ENCODE measurements around the gene FILIP1L.

The FILIP1L gene

GRCh38 chr3:99868311-99868646 is 246.0 kb downstream of the FILIP1L start:
- peaks cover 0 to 4% of the 10 kb centered on the region in 2 experiments for H3K36me3 ChIP-seq (ENCODE audit: control insufficient read depth in 1 of 2, insufficient read depth in 2 of 2, low read length in 2 of 2)
- H4K12ac ChIP-seq (ENCODE audit: low read depth, low read length): no peak overlapping the region
- no peak overlapping the region for H3K14ac ChIP-seq (ENCODE audit: low read length)
- no CpG with 5 or more reads among the region's 1 CpG for WGBS (ENCODE audit: extremely low coverage, insufficient coverage, insufficient read length)
- no peak overlapping the region for H2BK12ac ChIP-seq (ENCODE audit: low read length)
- no peaks in the 10 kb centered on the region for H3K9me3 ChIP-seq (ENCODE audit: insufficient read depth, low read depth, low read length)
- peaks cover 3 to 12% of the 10 kb centered on the region in 2 experiments for H3K4me1 ChIP-seq (ENCODE audit: control insufficient read depth in 1 of 2, insufficient read depth in 2 of 2, low read length in 2 of 2)
- no peak overlapping the region for H2BK5ac ChIP-seq (ENCODE audit: low read depth, low read length, poor library complexity)
- H3K27me3 ChIP-seq (ENCODE audit: insufficient read depth, low read length): no peaks in the 10 kb centered on the region
- H2AK5ac ChIP-seq (ENCODE audit: low read length): no peak overlapping the region
- no peak overlapping the region for H3K27ac ChIP-seq (ENCODE audit: low read depth, low read length)
- H2BK120ac ChIP-seq (ENCODE audit: insufficient read depth, low read length, poor library complexity): no peak overlapping the region
- H4K8ac ChIP-seq (ENCODE audit: low read depth, low read length): no peak overlapping the region
- H2AFZ ChIP-seq (ENCODE audit: insufficient read depth, low read length, poor library complexity): no peak overlapping the region
- no peak overlapping the region for H3K18ac ChIP-seq (ENCODE audit: low read length)
- H3K9ac ChIP-seq (ENCODE audit: low read length): no peak overlapping the region
- no peaks in the 10 kb centered on the region for H3K79me2 ChIP-seq (ENCODE audit: control insufficient read depth, insufficient read depth, low read length, poor library complexity)
- DNase-seq: no peak
- H4K91ac ChIP-seq (ENCODE audit: low read depth, low read length): no peak overlapping the region
- H3K79me1 ChIP-seq (ENCODE audit: low read length): peaks cover 2% of the 10 kb centered on the region
- H3K23ac ChIP-seq (ENCODE audit: low read length): no peak overlapping the region
- no peak overlapping the region for H3K4ac ChIP-seq (ENCODE audit: low read depth, low read length)
- H3K4me3 ChIP-seq (ENCODE audit: low read depth, low read length): no peak overlapping the region
- no peak overlapping the region for H3K4me2 ChIP-seq (ENCODE audit: low read length)

- Histone ChIP-seq H3K18ac (ENCODE audit: low read length) (no peak overlapping the region), H2BK5ac (ENCODE audit: low read depth, low read length, poor library complexity) (no peak overlapping the region), H2BK12ac (ENCODE audit: low read length) (no peak overlapping the region), H3K27me3 (ENCODE audit: insufficient read depth, low read length) (no peaks in the 10 kb centered on the region), H4K91ac (ENCODE audit: low read depth, low read length) (no peak overlapping the region), H3K9me3 (ENCODE audit: insufficient read depth, low read depth, low read length) (no peaks in the 10 kb centered on the region), H3K4me3 (ENCODE audit: low read depth, low read length) (no peak overlapping the region), H3K36me3 (ENCODE audit: control insufficient read depth in 1 of 2, insufficient read depth in 2 of 2, low read length in 2 of 2) (peaks cover 2 to 9% of the 10 kb centered on the region in 2 experiments), H2AK5ac (ENCODE audit: low read length) (no peak overlapping the region), H3K79me1 (ENCODE audit: low read length) (peaks cover 2% of the 10 kb centered on the region), H4K12ac (ENCODE audit: low read depth, low read length) (no peak overlapping the region), H3K23ac (ENCODE audit: low read length) (no peak overlapping the region), H3K4me1 (ENCODE audit: control insufficient read depth in 1 of 2, insufficient read depth in 2 of 2, low read length in 2 of 2) (peaks cover 3 to 13% of the 10 kb centered on the region in 2 experiments), H3K4ac (ENCODE audit: low read depth, low read length) (no peak overlapping the region), H4K8ac (ENCODE audit: low read depth, low read length) (no peak overlapping the region), H3K9ac (ENCODE audit: low read length) (no peak overlapping the region), H2AFZ (ENCODE audit: insufficient read depth, low read length, poor library complexity) (no peak overlapping the region), H3K14ac (ENCODE audit: low read length) (no peak overlapping the region), H3K4me2 (ENCODE audit: low read length) (no peak overlapping the region), H2BK120ac (ENCODE audit: insufficient read depth, low read length, poor library complexity) (no peak overlapping the region), H3K79me2 (ENCODE audit: control insufficient read depth, insufficient read depth, low read length, poor library complexity) (no peaks in the 10 kb centered on the region), H3K27ac (ENCODE audit: low read depth, low read length) (no peak overlapping the region)
- no peak for DNase-seq
- no CpG with 5 or more reads among the region's 3 CpGs for WGBS (ENCODE audit: extremely low coverage, insufficient coverage, insufficient read length)
Measured at GRCh38 chr3:99867594-99868310, 246.5 kb downstream of the FILIP1L start.

- Histone ChIP-seq H4K8ac (ENCODE audit: low read depth, low read length) (no peak overlapping the region), H2BK120ac (ENCODE audit: insufficient read depth, low read length, poor library complexity) (no peak overlapping the region), H3K9ac (ENCODE audit: low read length) (no peak overlapping the region), H3K9me3 (ENCODE audit: insufficient read depth, low read depth, low read length) (no peaks in the 10 kb centered on the region), H3K18ac (ENCODE audit: low read length) (no peak overlapping the region), H3K4me2 (ENCODE audit: low read length) (no peak overlapping the region), H3K27ac (ENCODE audit: low read depth, low read length) (no peak overlapping the region), H3K27me3 (ENCODE audit: insufficient read depth, low read length) (no peaks in the 10 kb centered on the region), H3K14ac (ENCODE audit: low read length) (no peak overlapping the region), H3K4me3 (ENCODE audit: low read depth, low read length) (no peak overlapping the region), H2BK12ac (ENCODE audit: low read length) (no peak overlapping the region), H2AFZ (ENCODE audit: insufficient read depth, low read length, poor library complexity) (no peak overlapping the region), H3K79me1 (ENCODE audit: low read length) (no peaks in the 10 kb centered on the region), H4K12ac (ENCODE audit: low read depth, low read length) (no peak overlapping the region), H2BK5ac (ENCODE audit: low read depth, low read length, poor library complexity) (no peak overlapping the region), H3K4ac (ENCODE audit: low read depth, low read length) (no peak overlapping the region), H3K36me3 (ENCODE audit: control insufficient read depth in 1 of 2, insufficient read depth in 2 of 2, low read length in 2 of 2) (peaks cover 2 to 14% of the 10 kb centered on the region in 2 experiments), H3K4me1 (ENCODE audit: control insufficient read depth in 1 of 2, insufficient read depth in 2 of 2, low read length in 2 of 2) (peaks cover 0 to 14% of the 10 kb centered on the region in 2 experiments), H4K91ac (ENCODE audit: low read depth, low read length) (no peak overlapping the region), H3K23ac (ENCODE audit: low read length) (no peak overlapping the region), H2AK5ac (ENCODE audit: low read length) (no peak overlapping the region), H3K79me2 (ENCODE audit: control insufficient read depth, insufficient read depth, low read length, poor library complexity) (no peaks in the 10 kb centered on the region)
- DNase-seq: no peak
- WGBS (ENCODE audit: extremely low coverage, insufficient coverage, insufficient read length): no CpG with 5 or more reads among the region's 3 CpGs
Measured at GRCh38 chr3:99866261-99866761, 248.0 kb downstream of the FILIP1L start.

GRCh38 chr3:99865321-99865720 is 249.0 kb downstream of the FILIP1L start:
- Histone ChIP-seq H2BK120ac (ENCODE audit: insufficient read depth, low read length, poor library complexity) (no peak overlapping the region), H3K4me2 (ENCODE audit: low read length) (no peak overlapping the region), H2BK5ac (ENCODE audit: low read depth, low read length, poor library complexity) (no peak overlapping the region), H3K36me3 (ENCODE audit: control insufficient read depth in 1 of 2, insufficient read depth in 2 of 2, low read length in 2 of 2) (peaks cover 2 to 17% of the 10 kb centered on the region in 2 experiments), H4K91ac (ENCODE audit: low read depth, low read length) (no peak overlapping the region), H3K79me1 (ENCODE audit: low read length) (peaks cover 2% of the 10 kb centered on the region), H4K8ac (ENCODE audit: low read depth, low read length) (no peak overlapping the region), H2BK12ac (ENCODE audit: low read length) (no peak overlapping the region), H4K12ac (ENCODE audit: low read depth, low read length) (no peak overlapping the region), H3K4ac (ENCODE audit: low read depth, low read length) (no peak overlapping the region), H3K4me1 (ENCODE audit: control insufficient read depth in 1 of 2, insufficient read depth in 2 of 2, low read length in 2 of 2) (peaks cover 2 to 13% of the 10 kb centered on the region in 2 experiments), H3K9me3 (ENCODE audit: insufficient read depth, low read depth, low read length) (no peaks in the 10 kb centered on the region), H3K18ac (ENCODE audit: low read length) (no peak overlapping the region), H3K27ac (ENCODE audit: low read depth, low read length) (no peak overlapping the region), H3K23ac (ENCODE audit: low read length) (no peak overlapping the region), H3K27me3 (ENCODE audit: insufficient read depth, low read length) (no peaks in the 10 kb centered on the region), H2AFZ (ENCODE audit: insufficient read depth, low read length, poor library complexity) (no peak overlapping the region), H3K14ac (ENCODE audit: low read length) (no peak overlapping the region), H3K79me2 (ENCODE audit: control insufficient read depth, insufficient read depth, low read length, poor library complexity) (no peaks in the 10 kb centered on the region), H3K4me3 (ENCODE audit: low read depth, low read length) (no peak overlapping the region), H2AK5ac (ENCODE audit: low read length) (no peak overlapping the region), H3K9ac (ENCODE audit: low read length) (no peak overlapping the region)
- WGBS (ENCODE audit: extremely low coverage, insufficient coverage, insufficient read length): no CpG with 5 or more reads among the region's 1 CpG
- DNase-seq: no peak
